PC-3 (cell line): Measurements from ENCODE around the gene LAIR2.
A peak's percentile ranks its signal among the peaks of the same experiment; 100 is the strongest.

Source experiments
- CTCF ChIP-seq: fragments of 300-600 bp; sonication (generic); conservative IDR thresholded peaks from 2 replicates; pipeline ENCODE4 v1.5.1; 2017; ENCODE audit warnings: antibody characterized with exemption, low read depth, mild to moderate bottlenecking, low read length
- EZH2 ChIP-seq: fragments of 300-600 bp; sonication (generic); IDR thresholded peaks from one replicate; pipeline ENCODE4 v1.6.1; 2017; ENCODE audit warnings: antibody characterized with exemption, mild to moderate bottlenecking, low read length; ENCODE audit not compliant: unreplicated experiment

- TF ChIP-seq CTCF (peak; percentile 52), EZH2 (no peak)
Measured at GRCh38 chr19:54477650-54478049, 25.0 kb upstream of the LAIR2 start.
